NCI-H2196 treated with DMSO at 0.1 percent for 48 hours (cell line): Measurements from ENCODE around the gene LACC1.

Experiments used
- DNase-seq: peaks from one replicate; lab custom pipeline; 2025; ENCODE audit not compliant: unreplicated experiment; lab: John Stamatoyannopoulos, UW

The LACC1 gene

GRCh38 chr13:43939086-43939485, 59.4 kb downstream of the LACC1 start:
- no peak for DNase-seq

GRCh38 chr13:43942286-43942685, 62.6 kb downstream of the LACC1 start:
- no peak for DNase-seq
